Measurements from ENCODE around the gene KIN.
A peak's percentile ranks its signal among the peaks of the same experiment; 100 is the strongest.
"Not testable (repeated sequence)": the region's sequence is repeated elsewhere in the genome, so short reads cannot be mapped to it uniquely, and the experiment has no call there.

Gene KIN

GRCh38 chr10:7792541-7792940 lies 4.7 kb upstream of the KIN start:
- Histone ChIP-seq H3K36me3 (ENCODE audit: control insufficient read depth, insufficient read depth, low read length) (no peaks in the 10 kb centered on the region), H3K9me3 (ENCODE audit: control insufficient read depth, low read length) (no peaks in the 10 kb centered on the region), H3K9ac (ENCODE audit: low read length) (no peak overlapping the region), H3K27me3 (ENCODE audit: control insufficient read depth, insufficient read depth, low read length) (no peaks in the 10 kb centered on the region), H3K4me1 (ENCODE audit: control insufficient read depth, insufficient read depth, low read length) (peaks cover 8% of the 10 kb centered on the region), H3K4me3 (ENCODE audit: low read length) (no peak overlapping the region)

GRCh38 chr10:7789390-7789789 lies 1.6 kb upstream of the KIN start:
- Histone ChIP-seq H3K9ac (ENCODE audit: low read length) (peak overlapping the region; percentile 84), H3K27me3 (ENCODE audit: control insufficient read depth, insufficient read depth, low read length) (no peaks in the 10 kb centered on the region), H3K4me1 (ENCODE audit: control insufficient read depth, insufficient read depth, low read length) (peaks cover 4% of the 10 kb centered on the region), H3K4me3 (ENCODE audit: low read length) (peak overlapping the region; percentile 47), H3K9me3 (ENCODE audit: control insufficient read depth, low read length) (no peaks in the 10 kb centered on the region), H3K36me3 (ENCODE audit: control insufficient read depth, insufficient read depth, low read length) (no peaks in the 10 kb centered on the region)

- H3K9me3 ChIP-seq (ENCODE audit: control insufficient read depth, low read length), result no peaks in the 10 kb centered on the region
- peak overlapping the region; percentile 47 for H3K4me3 ChIP-seq (ENCODE audit: low read length)
- peaks cover 4% of the 10 kb centered on the region for H3K4me1 ChIP-seq (ENCODE audit: control insufficient read depth, insufficient read depth, low read length)
- H3K9ac ChIP-seq (ENCODE audit: low read length), result peak overlapping the region; percentile 84
- no peaks in the 10 kb centered on the region for H3K36me3 ChIP-seq (ENCODE audit: control insufficient read depth, insufficient read depth, low read length)
- no peaks in the 10 kb centered on the region for H3K27me3 ChIP-seq (ENCODE audit: control insufficient read depth, insufficient read depth, low read length)
These were observed 970 bp upstream of the KIN start for GRCh38 chr10:7788639-7789286.

- Histone ChIP-seq H3K4me1 (ENCODE audit: control insufficient read depth, insufficient read depth, low read length) (peaks cover 4% of the 10 kb centered on the region), H3K9ac (ENCODE audit: low read length) (peak overlapping the region; percentile 84), H3K36me3 (ENCODE audit: control insufficient read depth, insufficient read depth, low read length) (no peaks in the 10 kb centered on the region), H3K27me3 (ENCODE audit: control insufficient read depth, insufficient read depth, low read length) (no peaks in the 10 kb centered on the region), H3K9me3 (ENCODE audit: control insufficient read depth, low read length) (no peaks in the 10 kb centered on the region), H3K4me3 (ENCODE audit: low read length) (peak overlapping the region; percentile 47)
These were observed 490 bp downstream of the KIN start for GRCh38 chr10:7787150-7787856.

GRCh38 chr10:7786430-7786829 lies 1.4 kb downstream of the KIN start:
- Histone ChIP-seq H3K9me3 (ENCODE audit: control insufficient read depth, low read length) (no peaks in the 10 kb centered on the region), H3K27me3 (ENCODE audit: control insufficient read depth, insufficient read depth, low read length) (no peaks in the 10 kb centered on the region), H3K36me3 (ENCODE audit: control insufficient read depth, insufficient read depth, low read length) (no peaks in the 10 kb centered on the region), H3K9ac (ENCODE audit: low read length) (no peak overlapping the region), H3K4me1 (ENCODE audit: control insufficient read depth, insufficient read depth, low read length) (peaks cover 4% of the 10 kb centered on the region), H3K4me3 (ENCODE audit: low read length) (no peak overlapping the region)

- H3K4me1 ChIP-seq (ENCODE audit: control insufficient read depth, insufficient read depth, low read length); H3K36me3 ChIP-seq (ENCODE audit: control insufficient read depth, insufficient read depth, low read length); H3K9ac ChIP-seq (ENCODE audit: low read length); H3K27me3 ChIP-seq (ENCODE audit: control insufficient read depth, insufficient read depth, low read length); H3K9me3 ChIP-seq (ENCODE audit: control insufficient read depth, low read length); H3K4me3 ChIP-seq (ENCODE audit: low read length): not testable (repeated sequence)
These were observed 5.6 kb downstream of the KIN start for GRCh38 chr10:7782194-7782593.

- no peaks in the 10 kb centered on the region for H3K9me3 ChIP-seq (ENCODE audit: control insufficient read depth, low read length)
- no peaks in the 10 kb centered on the region for H3K27me3 ChIP-seq (ENCODE audit: control insufficient read depth, insufficient read depth, low read length)
- peaks cover 3% of the 10 kb centered on the region for H3K4me1 ChIP-seq (ENCODE audit: control insufficient read depth, insufficient read depth, low read length)
- no peak overlapping the region for H3K9ac ChIP-seq (ENCODE audit: low read length)
- peaks cover 7% of the 10 kb centered on the region for H3K36me3 ChIP-seq (ENCODE audit: control insufficient read depth, insufficient read depth, low read length)
- no peak overlapping the region for H3K4me3 ChIP-seq (ENCODE audit: low read length)
These were observed 11.0 kb downstream of the KIN start for GRCh38 chr10:7776777-7777176.

- no peak overlapping the region for H3K9ac ChIP-seq (ENCODE audit: low read length)
- H3K4me1 ChIP-seq (ENCODE audit: control insufficient read depth, insufficient read depth, low read length), result peaks cover 3% of the 10 kb centered on the region
- H3K4me3 ChIP-seq (ENCODE audit: low read length), result no peak overlapping the region
- no peaks in the 10 kb centered on the region for H3K36me3 ChIP-seq (ENCODE audit: control insufficient read depth, insufficient read depth, low read length)
- no peaks in the 10 kb centered on the region for H3K9me3 ChIP-seq (ENCODE audit: control insufficient read depth, low read length)
- no peaks in the 10 kb centered on the region for H3K27me3 ChIP-seq (ENCODE audit: control insufficient read depth, insufficient read depth, low read length)
These were observed 13.7 kb downstream of the KIN start for GRCh38 chr10:7773845-7774801.

GRCh38 chr10:7768417-7768816 lies 19.4 kb downstream of the KIN start:
- H3K4me3 ChIP-seq (ENCODE audit: low read length), result no peak overlapping the region
- H3K27me3 ChIP-seq (ENCODE audit: control insufficient read depth, insufficient read depth, low read length), result no peaks in the 10 kb centered on the region
- no peaks in the 10 kb centered on the region for H3K4me1 ChIP-seq (ENCODE audit: control insufficient read depth, insufficient read depth, low read length)
- H3K9me3 ChIP-seq (ENCODE audit: control insufficient read depth, low read length), result no peaks in the 10 kb centered on the region
- H3K36me3 ChIP-seq (ENCODE audit: control insufficient read depth, insufficient read depth, low read length), result peaks cover under 1% of the 10 kb centered on the region
- H3K9ac ChIP-seq (ENCODE audit: low read length), result no peak overlapping the region

- H3K4me3 ChIP-seq (ENCODE audit: low read length), result no peak overlapping the region
- H3K4me1 ChIP-seq (ENCODE audit: control insufficient read depth, insufficient read depth, low read length), result no peaks in the 10 kb centered on the region
- peaks cover 3% of the 10 kb centered on the region for H3K36me3 ChIP-seq (ENCODE audit: control insufficient read depth, insufficient read depth, low read length)
- no peaks in the 10 kb centered on the region for H3K9me3 ChIP-seq (ENCODE audit: control insufficient read depth, low read length)
- H3K9ac ChIP-seq (ENCODE audit: low read length), result no peak overlapping the region
- no peaks in the 10 kb centered on the region for H3K27me3 ChIP-seq (ENCODE audit: control insufficient read depth, insufficient read depth, low read length)
These were observed 20.6 kb downstream of the KIN start for GRCh38 chr10:7767209-7767608.

GRCh38 chr10:7766241-7766640 lies 21.6 kb downstream of the KIN start:
- H3K9me3 ChIP-seq (ENCODE audit: control insufficient read depth, low read length), result no peaks in the 10 kb centered on the region
- H3K27me3 ChIP-seq (ENCODE audit: control insufficient read depth, insufficient read depth, low read length), result no peaks in the 10 kb centered on the region
- H3K36me3 ChIP-seq (ENCODE audit: control insufficient read depth, insufficient read depth, low read length), result peaks cover 3% of the 10 kb centered on the region
- H3K9ac ChIP-seq (ENCODE audit: low read length), result no peak overlapping the region
- no peaks in the 10 kb centered on the region for H3K4me1 ChIP-seq (ENCODE audit: control insufficient read depth, insufficient read depth, low read length)
- H3K4me3 ChIP-seq (ENCODE audit: low read length), result no peak overlapping the region

- no peaks in the 10 kb centered on the region for H3K4me1 ChIP-seq (ENCODE audit: control insufficient read depth, insufficient read depth, low read length)
- no peak overlapping the region for H3K4me3 ChIP-seq (ENCODE audit: low read length)
- no peaks in the 10 kb centered on the region for H3K9me3 ChIP-seq (ENCODE audit: control insufficient read depth, low read length)
- peaks cover 3% of the 10 kb centered on the region for H3K36me3 ChIP-seq (ENCODE audit: control insufficient read depth, insufficient read depth, low read length)
- no peak overlapping the region for H3K9ac ChIP-seq (ENCODE audit: low read length)
- no peaks in the 10 kb centered on the region for H3K27me3 ChIP-seq (ENCODE audit: control insufficient read depth, insufficient read depth, low read length)
These were observed 23.9 kb downstream of the KIN start for GRCh38 chr10:7763929-7764328.
